CD4-positive, alpha-beta T cell treated with Interferon gamma for 1 hour (primary cell): ENCODE measurements around the gene RPL10.
"Not testable (repeated sequence)": the region's sequence is repeated elsewhere in the genome, so short reads cannot be mapped to it uniquely, and the experiment has no call there.

ENCODE experiments used
- DNase-seq: peaks from one replicate; pipeline ENCODE4 v3.0.0-alpha.2; 2020

The RPL10 gene

DNA sequence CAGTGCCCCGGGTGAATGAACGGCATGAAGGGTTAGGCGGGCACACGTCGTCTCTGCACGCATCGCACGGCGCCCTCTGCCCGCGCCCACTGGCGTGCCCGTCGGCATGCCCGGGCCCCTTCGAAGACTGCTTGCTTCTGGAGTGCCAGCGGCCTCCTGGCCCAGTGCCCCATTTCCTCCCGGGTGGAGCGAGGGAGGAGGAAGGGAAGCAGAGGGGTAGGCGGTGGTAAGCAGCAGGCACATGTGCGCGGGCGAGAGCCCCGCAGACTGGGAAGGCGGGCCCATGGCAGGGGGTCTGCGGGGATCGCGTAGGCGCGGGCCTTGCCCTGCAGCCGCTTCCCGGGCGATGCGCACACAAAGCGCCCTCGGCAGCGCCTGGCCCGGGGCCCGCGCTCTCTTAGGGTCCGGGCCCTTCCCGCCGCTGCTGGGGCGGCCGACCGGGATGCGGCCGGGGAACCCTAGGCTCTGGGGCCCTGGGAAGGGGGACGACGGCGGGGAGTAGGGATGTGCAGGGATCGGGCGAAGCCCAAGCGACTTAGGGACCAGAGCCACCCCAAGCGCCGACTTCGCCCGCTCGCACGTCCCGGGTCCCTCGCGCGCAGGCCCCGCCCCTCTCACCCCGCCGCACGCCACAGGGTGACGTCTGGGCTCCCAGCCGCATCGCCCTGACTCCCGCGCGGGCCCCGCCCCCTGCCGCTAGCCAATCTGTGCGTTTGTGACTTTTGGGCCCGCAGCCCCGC is 19.9 kb upstream of the RPL10 start:
- DNase-seq = peak; percentile 99

DNA sequence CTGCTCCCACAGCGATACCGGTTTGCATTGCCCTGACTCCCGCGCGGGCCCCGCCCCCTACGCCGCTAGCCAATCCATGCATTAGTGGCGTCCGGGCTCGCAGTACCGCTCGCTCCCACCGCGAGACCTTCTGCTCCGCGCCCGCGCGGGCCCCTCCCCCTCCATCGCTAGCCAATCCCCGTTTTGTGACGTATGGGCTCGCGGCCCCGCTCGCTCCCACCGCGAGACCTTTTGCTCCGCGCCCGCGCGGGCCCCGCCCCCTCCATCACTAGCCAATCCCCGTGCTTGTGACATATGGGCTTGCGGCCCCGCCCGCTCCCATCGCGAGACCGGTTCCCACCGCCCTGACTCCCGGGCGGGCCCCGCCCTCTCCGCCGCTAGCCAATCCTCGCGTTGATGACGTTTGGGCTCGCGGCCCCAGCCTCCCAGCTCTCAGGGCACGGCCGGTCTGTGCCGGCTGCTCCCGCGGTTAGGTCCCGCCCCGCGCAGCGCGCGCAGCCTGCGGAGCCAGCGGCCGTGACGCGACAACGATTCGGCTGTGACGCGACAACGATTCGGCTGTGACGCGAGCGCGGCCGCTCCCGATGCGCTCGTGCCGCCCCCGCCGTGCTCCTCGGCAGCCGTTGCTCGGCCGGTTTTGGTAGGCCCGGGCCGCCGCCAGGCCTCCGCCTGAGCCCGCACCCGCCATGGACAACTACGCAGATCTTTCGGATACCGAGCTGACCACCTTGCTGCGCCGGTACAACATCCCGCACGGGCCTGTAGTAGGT is 19.2 kb upstream of the RPL10 start, which contains the start of gene EMD:
EMD (plus strand) TSS at position 497 of the 770 bp plus-strand sequence; CDS start at position 687, 190 bp downstream.
- peak; percentile 99 for DNase-seq

DNA sequence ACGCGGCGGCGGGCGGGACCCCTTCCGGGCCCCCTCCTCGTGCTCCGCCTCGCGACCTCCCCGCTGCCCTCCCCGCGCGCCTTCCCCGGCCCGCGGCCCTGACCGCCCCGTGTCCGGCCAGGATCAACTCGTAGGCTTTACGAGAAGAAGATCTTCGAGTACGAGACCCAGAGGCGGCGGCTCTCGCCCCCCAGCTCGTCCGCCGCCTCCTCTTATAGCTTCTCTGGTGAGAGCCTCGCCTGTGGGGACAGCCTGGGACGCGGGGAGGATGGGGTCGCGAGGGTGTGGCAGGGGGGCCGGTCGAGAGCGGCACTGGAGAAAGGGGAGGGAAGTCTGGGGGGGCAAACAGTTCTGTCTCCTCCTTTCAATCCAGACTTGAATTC is 18.6 kb upstream of the RPL10 start:
- DNase-seq = no peak

DNA sequence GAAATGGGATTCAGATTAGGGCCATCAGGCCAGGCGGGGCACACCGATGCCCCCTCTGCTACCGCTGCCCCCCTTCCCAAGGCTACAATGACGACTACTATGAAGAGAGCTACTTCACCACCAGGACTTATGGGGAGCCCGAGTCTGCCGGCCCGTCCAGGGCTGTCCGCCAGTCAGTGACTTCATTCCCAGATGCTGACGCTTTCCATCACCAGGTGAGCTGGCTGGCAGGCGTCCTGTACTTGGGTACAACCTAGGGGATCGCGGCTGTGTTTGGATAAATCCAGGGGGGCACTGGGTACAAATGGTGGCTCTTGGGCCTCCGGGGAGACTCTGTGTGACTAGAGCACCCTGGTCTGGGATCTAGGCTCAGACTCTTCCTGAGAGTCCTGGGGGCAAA is 18.0 kb upstream of the RPL10 start:
- DNase-seq = no peak

DNA sequence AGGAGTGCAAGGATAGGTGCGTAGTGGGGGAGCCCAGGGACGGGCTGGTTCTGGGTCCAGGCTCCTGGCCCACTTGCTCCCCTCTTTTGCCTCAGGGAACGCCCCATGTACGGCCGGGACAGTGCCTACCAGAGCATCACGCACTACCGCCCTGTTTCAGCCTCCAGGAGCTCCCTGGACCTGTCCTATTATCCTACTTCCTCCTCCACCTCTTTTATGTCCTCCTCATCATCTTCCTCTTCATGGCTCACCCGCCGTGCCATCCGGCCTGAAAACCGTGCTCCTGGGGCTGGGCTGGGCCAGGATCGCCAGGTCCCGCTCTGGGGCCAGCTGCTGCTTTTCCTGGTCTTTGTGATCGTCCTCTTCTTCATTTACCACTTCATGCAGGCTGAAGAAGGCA is 17.4 kb upstream of the RPL10 start:
- DNase-seq = no peak

DNA sequence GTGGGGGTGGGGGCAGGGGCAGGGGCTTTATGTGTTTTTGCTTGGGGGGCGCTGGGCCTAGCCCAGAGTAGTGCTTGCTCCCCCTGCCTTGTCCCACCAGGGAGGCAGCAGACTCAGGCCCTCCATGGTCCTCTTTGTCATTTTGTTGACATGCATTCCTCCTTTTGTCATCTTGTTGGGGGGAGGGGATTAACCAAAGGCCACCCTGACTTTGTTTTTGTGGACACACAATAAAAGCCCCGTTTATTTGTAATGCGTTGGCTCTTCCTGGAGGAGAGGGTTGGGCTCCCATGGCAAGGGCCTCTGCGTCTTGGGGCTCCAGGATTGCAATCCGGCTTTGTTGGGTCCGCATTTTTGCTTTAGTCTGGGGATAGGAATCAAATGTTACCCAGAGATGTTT is 16.9 kb upstream of the RPL10 start:
- DNase-seq = no peak

DNA sequence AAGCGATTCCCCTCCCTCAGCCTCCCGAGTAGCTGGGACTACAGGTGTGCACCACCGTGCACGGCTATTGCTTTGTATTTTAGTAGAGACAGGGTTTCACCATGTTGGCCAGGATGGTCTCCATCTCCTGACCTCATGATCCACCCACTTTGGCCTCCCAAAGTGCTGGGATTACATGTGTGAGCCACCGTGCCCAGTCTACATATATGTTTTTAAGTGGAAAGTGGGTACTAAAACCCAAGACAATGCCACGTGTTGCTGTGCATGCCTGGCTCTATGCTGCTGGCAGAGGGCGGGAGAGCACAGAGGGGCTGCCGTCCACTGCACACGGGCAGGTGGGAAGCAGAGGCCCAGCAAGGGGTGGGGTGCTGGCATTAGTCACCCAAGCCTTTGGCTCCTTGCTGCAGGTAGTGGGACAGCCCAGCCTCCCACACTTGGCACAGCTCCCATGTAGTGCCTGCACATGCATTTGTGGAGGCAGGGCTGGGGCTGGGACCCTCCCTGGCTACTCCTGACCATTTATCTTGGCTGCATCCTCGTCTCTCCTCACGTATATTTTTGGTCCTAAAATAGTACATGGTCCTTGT is 15.6 kb upstream of the RPL10 start:
- no peak for DNase-seq

DNA sequence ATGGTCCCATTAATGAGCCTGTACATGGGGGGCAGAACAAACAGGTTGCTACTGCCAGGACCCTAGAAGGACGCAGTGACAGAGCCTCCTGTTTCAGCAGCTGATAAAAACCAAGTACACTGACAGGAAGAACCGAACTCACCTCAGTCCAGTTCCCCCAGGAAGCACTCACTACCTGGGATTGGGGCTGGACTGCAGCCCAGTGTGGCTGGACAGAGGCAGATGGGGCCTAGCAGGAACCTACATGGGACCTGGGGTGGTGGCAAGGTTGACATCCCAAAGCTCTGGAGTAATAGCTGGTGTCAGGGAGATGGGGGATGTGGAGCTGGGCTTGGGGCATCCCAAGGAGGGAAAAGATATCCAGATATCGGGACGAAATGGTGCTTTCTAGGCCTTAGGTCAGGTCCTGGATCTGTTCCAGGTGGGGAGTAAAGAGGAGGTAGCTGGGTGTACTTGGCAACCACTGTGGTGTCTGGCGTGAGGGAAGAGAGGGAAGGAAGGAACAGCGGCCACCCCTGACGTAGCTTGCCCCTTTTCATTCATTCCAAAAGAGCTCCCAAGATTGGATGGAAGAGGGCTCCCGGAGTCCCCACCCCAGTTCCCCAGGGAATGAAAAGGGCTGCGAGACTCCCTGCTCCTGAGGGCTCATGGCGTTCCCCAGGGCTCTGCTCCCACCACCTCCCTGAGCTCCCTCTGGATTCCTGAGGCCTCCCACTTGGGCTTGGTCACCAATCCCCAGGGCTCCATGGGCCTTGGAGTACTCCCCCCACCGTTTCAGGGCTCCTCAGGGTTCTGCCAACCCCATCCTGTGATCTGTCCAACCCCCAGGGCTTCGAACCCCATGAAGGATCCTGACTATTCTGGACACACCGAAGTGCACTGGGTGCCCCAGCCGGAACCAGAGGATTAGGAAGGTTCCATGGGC is 14.6 kb upstream of the RPL10 start:
- DNase-seq = no peak

DNA sequence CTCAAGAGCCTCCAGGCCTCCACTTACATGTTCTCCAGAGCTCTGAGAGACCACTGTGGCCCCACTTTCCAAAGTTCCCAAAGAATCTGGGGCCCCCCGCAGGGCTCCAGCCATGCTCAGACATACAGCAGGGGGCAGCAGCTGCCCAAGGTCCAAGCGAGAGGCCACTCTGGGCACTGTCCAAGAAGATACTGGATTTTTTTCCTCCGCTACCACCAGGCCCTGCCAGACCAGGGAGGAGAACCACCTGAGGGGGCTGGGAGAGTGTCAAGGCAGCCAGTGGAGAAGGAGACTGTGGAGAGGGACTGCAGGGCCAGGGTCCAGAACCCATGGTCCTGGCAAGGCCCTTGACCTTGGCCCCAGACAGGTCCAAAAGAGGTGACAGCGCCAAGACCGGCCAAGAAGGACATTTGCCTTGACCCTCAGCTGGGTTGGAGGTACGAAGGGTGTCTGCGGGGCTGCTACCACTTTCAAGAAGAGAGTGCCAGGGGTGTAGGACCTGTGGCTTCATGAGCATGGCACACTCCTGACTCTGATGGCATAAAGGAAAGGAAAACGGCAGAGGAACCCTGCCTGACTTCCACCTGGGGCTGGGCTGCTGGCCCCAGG is 13.8 kb upstream of the RPL10 start:
- no peak for DNase-seq

DNA sequence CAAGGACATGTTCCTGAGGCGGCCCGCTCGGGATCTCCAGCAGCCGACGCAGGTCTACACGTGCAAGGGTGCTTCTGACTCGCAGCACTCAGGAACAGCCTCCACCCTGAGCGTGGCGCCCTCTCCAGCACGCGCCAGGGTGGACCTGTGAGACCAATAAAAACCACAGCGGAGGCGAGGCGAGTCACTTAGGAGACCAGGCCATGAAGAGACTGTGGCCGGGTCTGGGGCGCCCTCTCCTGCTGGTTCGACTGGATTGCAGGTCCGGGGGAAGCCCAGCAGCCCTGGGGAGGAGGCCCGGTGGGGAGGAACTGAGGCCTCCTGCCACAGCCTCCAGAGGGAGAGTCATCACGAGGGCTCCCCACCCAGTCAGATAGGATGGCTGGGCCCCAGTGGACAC is 10.1 kb upstream of the RPL10 start:
- not testable (repeated sequence) for DNase-seq

DNA sequence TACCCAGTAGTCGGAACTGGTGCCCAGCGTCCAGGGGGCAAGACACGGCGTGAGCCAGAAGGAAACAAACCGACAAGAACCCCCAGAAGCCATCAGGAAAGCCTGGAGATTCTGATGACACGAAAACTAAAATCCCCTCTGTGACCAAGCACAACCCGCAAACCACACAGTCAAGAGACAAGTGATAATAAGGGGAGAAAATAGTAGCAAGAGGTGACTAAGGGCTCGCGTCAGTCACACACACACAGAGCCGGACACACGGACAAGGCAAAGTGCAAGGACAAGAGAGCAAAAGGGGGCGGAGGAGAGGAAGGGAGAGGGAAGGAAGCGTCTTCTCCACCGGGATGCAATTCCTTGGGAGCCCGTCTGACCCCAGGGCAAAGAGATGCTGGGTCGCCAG is 9.5 kb upstream of the RPL10 start:
- DNase-seq = not testable (repeated sequence)

DNA sequence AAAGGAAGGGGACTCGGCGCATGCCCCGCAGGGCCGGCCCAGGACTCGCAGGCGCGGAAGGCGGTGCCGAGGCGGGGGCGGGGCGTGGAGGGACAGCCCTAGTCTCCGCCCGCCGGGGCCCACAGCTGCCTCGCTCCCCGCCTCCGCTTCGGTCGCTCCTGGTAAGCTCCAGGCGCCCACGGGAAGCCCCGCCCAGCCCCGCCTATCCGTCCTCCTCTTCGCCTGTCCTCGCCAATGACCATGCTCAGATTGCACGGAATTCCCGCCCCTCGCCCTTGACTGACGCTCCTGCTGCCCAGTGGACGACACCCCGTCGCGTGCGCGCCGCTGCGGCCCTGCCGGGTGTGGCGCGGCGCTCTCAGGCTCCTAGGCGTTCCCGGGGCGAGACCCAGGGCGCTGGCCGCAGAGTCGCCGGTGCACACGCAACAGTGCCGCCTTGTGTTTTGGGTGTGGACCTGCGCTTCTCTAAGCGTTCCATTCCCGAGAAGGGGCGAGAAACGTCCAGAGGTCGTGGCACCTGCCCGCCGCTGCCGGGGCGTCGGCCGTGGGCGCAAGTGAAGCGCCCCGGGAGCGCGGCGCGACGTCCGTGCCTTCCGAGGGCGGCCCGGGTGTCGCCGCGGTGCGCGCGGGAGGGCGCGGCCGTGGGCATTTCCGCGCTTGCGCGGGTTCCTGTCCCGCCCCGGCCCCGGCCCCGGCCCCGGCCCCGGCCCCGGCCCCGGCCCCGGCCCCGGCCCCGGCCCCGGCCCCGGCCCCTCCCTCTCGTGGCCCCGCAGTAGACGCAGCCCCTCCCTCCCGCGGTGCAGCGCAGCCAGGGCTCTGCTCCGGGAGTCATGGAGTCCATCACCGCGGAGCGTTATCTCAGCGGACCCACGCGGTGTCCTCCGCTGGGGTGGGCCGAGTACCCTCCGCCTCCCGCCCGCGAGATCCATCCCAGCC is 8.1 kb upstream of the RPL10 start:
- DNase-seq = peak; percentile 41

DNA sequence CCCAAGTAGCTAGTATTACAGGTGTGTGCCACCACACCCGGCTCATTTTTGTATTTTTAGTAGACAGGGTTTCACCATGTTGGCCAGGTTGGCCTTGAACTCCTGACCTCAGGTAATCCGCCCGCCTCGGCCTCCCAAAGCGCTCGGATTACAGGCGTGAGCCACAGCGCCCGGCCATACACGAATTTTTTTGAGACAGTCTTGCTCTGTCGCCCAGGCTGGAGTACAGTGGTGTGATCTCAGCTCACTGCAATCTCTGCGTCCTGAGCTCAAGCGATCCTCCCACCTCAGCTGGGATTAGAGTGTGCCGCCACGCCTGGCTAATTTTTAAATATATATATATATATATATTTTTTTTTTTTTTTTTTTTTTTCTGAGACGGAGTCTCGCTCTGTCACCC is 1.8 kb upstream of the RPL10 start:
- DNase-seq = not testable (repeated sequence)

DNA sequence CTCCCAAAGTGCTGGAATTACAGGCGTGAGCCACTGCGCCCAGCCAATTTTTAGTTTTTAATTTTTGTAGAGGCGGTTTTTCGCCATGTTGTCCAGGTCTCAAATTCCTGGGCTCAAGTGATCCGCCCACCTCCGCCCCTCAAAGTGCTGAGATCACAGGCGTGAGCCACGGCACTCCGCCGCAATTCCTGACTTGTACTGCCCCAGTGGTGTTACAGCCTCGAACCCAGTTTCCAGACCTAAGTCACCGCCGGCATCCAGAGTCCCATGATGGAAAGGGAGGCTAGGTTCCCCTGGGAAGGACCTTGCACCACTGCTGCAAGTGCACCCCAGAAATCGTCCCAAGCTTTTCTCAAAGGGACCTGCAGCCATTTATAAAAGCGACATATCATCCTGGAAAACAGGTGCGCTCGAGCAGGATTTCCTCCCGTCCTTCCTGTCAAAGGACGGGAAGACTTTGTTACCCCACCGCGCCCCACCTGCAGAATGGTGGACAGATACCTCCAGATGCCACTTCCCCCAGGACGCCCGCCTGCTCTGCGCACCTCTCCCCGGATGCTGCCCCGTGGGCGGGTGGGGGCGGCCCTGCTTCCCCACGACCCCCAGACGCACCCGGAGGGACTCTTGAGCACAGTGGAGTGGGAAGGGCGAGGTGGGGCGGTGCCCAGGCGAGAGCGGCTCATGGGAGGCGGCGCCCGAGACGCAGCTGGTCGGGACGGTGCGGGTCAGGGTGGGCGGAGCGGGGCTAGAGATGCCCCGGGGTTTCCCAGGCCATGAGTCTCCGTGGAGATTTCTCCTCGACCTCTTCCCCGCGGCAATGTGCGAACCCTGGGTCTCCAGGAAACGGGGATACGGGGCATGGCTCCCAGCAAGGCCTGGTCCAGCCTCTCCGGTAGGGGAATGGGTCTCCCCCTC is 947 bp upstream of the RPL10 start:
- DNase-seq = peak; percentile 72

DNA sequence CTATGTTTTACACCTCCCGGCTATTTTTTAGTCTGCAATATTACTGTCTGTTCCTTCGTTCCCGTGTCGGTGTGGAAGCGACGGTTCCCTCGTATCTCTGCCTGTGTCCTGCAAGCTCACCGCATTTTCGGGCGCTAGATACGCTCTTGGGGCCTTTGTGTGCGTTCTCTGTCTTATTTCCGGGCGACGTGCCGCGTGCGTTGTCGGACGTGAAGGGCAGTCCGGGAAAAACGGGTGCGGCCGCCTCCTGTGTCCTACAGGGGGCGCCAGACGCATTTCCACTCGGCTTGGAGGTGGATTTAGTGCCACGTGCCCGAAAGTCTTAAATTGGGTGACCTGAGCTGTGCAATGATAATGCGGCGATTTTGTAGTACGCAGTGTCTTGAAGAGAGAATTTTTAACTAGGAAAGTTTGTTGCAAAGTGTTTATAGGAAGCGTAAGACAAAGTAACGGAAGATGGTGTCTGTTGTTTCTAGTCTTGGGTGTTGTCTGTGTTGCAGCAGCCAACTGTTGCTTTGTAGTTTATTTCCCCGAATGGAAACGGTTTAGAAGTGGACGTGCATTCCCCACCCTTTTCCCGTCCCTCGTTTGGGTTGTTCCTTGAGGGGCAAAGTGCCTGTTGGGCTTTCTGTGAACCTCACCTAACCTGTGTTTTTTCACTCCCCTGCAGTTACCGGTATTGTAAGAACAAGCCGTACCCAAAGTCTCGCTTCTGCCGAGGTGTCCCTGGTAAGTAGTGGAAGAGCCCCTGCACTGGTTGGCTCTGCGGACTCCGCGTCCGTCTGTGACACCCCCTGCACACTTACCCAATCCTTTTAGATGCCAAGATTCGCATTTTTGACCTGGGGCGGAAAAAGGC is 720 bp downstream of the RPL10 start:
- peak; percentile 85 for DNase-seq

DNA sequence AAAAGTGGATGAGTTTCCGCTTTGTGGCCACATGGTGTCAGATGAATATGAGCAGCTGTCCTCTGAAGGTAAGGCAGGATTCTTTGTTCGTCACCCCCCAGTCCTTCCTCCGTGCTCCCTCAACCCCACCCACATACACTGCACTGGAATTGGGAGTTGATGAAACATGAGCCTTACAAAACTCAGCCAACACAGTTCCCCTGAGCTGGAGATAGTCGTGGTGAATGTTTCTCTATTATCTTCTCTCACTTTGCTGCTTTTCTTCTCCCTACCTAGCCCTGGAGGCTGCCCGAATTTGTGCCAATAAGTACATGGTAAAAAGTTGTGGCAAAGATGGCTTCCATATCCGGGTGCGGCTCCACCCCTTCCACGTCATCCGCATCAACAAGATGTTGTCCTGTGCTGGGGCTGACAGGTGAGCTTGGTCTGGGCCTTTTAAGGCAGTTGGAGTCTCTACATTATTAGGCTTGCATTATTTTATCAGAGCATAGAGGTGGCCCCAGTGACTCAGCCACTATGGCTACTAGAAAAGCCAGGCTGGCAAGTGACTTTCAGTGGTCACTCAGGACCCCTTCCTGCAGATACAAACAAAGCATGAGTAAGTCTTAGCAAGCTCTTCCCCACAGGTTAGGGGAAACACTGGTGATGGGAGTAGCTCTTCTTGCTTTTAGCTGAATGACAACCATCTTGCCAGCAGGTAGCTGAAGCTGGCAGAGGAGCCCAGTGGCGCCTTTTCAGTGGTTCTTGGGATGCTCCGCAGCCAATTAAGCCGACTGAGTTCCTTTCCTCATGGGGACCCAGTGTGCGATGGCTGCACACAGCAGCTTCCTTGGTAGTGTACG is 1.6 kb downstream of the RPL10 start:
- peak; percentile 36 for DNase-seq

DNA sequence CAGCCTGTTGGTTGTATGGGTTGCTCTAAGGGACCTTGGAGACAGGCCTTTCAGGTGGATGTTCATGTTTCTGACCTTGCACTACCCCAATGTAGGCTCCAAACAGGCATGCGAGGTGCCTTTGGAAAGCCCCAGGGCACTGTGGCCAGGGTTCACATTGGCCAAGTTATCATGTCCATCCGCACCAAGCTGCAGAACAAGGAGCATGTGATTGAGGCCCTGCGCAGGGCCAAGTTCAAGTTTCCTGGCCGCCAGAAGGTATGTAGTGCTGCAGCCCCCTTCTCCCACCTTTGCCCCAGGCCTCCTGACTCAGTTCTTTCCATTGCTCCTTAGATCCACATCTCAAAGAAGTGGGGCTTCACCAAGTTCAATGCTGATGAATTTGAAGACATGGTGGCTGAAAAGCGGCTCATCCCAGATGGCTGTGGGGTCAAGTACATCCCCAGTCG is 2.2 kb downstream of the RPL10 start:
- not testable (repeated sequence) for DNase-seq
